ENCODE results near the gene RMC1. TPM values are rescaled to one million over a fixed set of nuclear protein-coding genes. Genes with fewer than 3 reads are reported as not detected.

RMC1 gene
- total RNA-seq, 4 donors from 2014 or later: 16.6 to 20.2 (median 18.4) TPM

GRCh38 chr18:23470620-23471387 lies 32.5 kb upstream of the RMC1 start:
- Histone ChIP-seq H3K27ac (no peak overlapping the region), H3K36me3 (peaks cover 21 to 100% (median 57%) of the 10 kb centered on the region in 3 donors), H3K9me3 (no peaks in the 10 kb centered on the region), H3K27me3 (no peaks in the 10 kb centered on the region), H3K4me1 (no peaks in the 10 kb centered on the region), H3K4me3 (no peak overlapping the region)
- 96 to 97% methylated on average over 2 of the region's 2 CpGs for WGBS, 2 donors
- no peak for TF ChIP-seq CTCF (IDR thresholded peaks at IDR 0.05)
- no peak for TF ChIP-seq POLR2A (IDR thresholded peaks at IDR 0.05)
- intact Hi-C loops (cut with DNase I): no loop called here
- no peak for DNase-seq

GRCh38 chr18:23471486-23471885 lies 31.8 kb upstream of the RMC1 start:
- H3K4me3 ChIP-seq: no peak overlapping the region
- 88 to 93% methylated on average over 6 of the region's 6 CpGs for WGBS, 2 donors
- no peak for TF ChIP-seq POLR2A (IDR thresholded peaks at IDR 0.05)
- no peak for TF ChIP-seq CTCF (IDR thresholded peaks at IDR 0.05)
- H3K27me3 ChIP-seq: no peaks in the 10 kb centered on the region
- intact Hi-C loops (cut with DNase I): no loop called here
- no peaks in the 10 kb centered on the region for H3K4me1 ChIP-seq
- no peak for DNase-seq
- H3K9me3 ChIP-seq: no peaks in the 10 kb centered on the region
- peaks cover 28 to 100% (median 57%) of the 10 kb centered on the region in 3 donors for H3K36me3 ChIP-seq
- no peak overlapping the region for H3K27ac ChIP-seq

- H3K9me3 ChIP-seq: no peaks in the 10 kb centered on the region
- 74% methylated on average over 3 of the region's 3 CpGs for WGBS, 2 donors
- no peaks in the 10 kb centered on the region for H3K4me1 ChIP-seq
- TF ChIP-seq POLR2A (IDR thresholded peaks at IDR 0.05): no peak
- TF ChIP-seq CTCF (IDR thresholded peaks at IDR 0.05): no peak
- H3K4me3 ChIP-seq: no peak overlapping the region
- DNase-seq: no peak
- intact Hi-C loops (cut with DNase I): no loop called here
- H3K27me3 ChIP-seq: no peaks in the 10 kb centered on the region
- peaks cover 21 to 89% (median 62%) of the 10 kb centered on the region in 3 donors for H3K36me3 ChIP-seq
- no peak overlapping the region for H3K27ac ChIP-seq
Observed at GRCh38 chr18:23479829-23480505, 23.3 kb upstream of the RMC1 start.

- Histone ChIP-seq H3K4me3 (no peak overlapping the region), H3K27me3 (no peaks in the 10 kb centered on the region), H3K4me1 (peaks cover 10 to 24% (median 17%) of the 10 kb centered on the region in 3 donors), H3K9me3 (no peaks in the 10 kb centered on the region), H3K27ac (no peak overlapping the region), H3K36me3 (peaks cover 4 to 42% (median 15%) of the 10 kb centered on the region in 3 donors)
- WGBS, 2 donors: 73 to 79% methylated on average over 7 to 8 of the region's 8 CpGs
- TF ChIP-seq POLR2A (IDR thresholded peaks at IDR 0.05) (no peak), CTCF (IDR thresholded peaks at IDR 0.05) (no peak)
- DNase-seq: no peak
- intact Hi-C loops (cut with DNase I): no loop called here
Observed at GRCh38 chr18:23484561-23485182, 18.6 kb upstream of the RMC1 start.

GRCh38 chr18:23485386-23485785 lies 17.9 kb upstream of the RMC1 start:
- Histone ChIP-seq H3K4me3 (no peak overlapping the region), H3K4me1 (peaks cover 10 to 24% (median 17%) of the 10 kb centered on the region in 3 donors), H3K27me3 (no peaks in the 10 kb centered on the region), H3K36me3 (peaks cover 4 to 35% (median 8%) of the 10 kb centered on the region in 3 donors), H3K9me3 (no peaks in the 10 kb centered on the region), H3K27ac (no peak overlapping the region)
- intact Hi-C loops (cut with DNase I): no loop called here
- TF ChIP-seq CTCF (IDR thresholded peaks at IDR 0.05) (no peak), POLR2A (IDR thresholded peaks at IDR 0.05) (no peak)
- no peak for DNase-seq
- WGBS, 2 donors: 87 to 88% methylated on average over 6 to 7 of the region's 7 CpGs
